Effector CD8-positive, alpha-beta T cell (primary cell): Measurements from ENCODE around the gene ZNF770.
"Not testable (repeated sequence)": the region's sequence is repeated elsewhere in the genome, so short reads cannot be mapped to it uniquely, and the experiment has no call there.

Experiments used
- DNase-seq: peaks from one replicate; lab custom pipeline; 2025; lab: John Stamatoyannopoulos, UW

ZNF770 gene

DNA sequence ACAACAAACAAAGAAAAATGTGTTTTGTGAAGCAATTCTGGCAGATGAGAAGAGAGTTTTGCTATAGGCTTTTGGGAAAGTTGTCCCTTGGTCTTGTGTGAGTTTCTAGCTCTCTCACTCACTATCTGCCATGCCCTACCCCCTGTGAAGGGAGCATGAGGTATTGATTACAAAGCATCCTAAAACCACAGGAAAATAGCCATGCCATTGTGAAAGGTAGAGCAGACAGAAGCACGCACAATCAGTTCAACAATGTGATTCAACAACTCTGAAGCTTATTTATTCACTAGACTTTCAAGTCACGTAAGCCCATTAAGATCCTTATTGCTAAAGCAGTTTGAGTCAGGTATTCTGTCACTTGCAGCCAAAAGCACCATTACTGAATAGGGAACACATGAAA lies 12.0 kb downstream of the ZNF770 start:
- DNase-seq, result no peak

DNA sequence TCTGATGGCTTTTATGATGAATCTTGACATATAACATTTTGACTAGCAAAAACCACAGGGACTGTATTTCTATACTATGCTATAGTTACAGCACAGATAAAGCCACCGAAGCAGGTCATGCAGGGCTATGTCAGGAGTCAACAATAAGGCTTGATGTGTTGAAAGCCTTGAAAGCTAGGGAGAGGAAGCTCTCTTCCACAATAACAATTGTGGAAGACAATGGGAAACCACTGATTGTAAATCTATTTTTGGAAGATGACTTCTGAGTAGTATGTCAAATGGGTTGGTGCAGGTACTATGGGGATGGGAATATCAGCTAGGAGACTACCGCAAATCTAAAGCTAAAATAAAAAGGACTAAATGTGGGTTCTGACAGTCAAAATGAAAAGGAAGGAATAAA lies 14.6 kb downstream of the ZNF770 start:
- DNase-seq, result no peak

DNA sequence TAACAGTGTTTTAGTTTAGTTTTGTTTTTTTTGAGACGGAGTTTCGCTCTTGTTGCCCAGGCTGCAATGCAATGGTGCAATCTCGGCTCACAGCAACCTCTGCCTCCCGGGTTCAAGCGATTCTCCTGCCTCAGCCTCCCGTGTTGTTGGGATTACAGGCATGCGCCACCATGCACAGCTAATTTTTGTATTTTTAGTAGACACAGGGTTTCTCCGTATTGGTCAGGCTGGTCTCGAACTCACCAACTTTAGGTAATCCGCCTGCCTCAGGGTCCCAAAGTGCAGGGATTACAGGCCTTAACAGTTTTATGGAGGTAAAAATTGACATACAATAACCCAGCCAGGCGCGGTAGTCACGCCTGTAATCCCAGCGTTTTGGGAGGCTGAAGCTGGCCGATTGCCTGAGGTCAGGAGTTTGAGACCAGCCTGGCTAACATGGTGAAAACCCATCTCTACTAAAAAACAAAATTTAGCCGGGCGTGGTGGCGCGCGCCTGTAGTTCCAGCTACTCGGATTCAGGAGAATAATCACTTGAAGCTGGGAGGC lies 17.9 kb downstream of the ZNF770 start:
- not testable (repeated sequence) for DNase-seq

- peak; percentile 90 for DNase-seq
These were observed 18.6 kb downstream of the ZNF770 start, which contains the start of gene AQR for GRCh38 chr15:34969340-34970097. TSS of gene AQR (minus strand) at chr15:34969742. CDS start at chr15:34969613, 129 bp downstream.

- DNase-seq, result no peak
These were observed 23.8 kb downstream of the ZNF770 start for GRCh38 chr15:34964277-34964676.

DNA sequence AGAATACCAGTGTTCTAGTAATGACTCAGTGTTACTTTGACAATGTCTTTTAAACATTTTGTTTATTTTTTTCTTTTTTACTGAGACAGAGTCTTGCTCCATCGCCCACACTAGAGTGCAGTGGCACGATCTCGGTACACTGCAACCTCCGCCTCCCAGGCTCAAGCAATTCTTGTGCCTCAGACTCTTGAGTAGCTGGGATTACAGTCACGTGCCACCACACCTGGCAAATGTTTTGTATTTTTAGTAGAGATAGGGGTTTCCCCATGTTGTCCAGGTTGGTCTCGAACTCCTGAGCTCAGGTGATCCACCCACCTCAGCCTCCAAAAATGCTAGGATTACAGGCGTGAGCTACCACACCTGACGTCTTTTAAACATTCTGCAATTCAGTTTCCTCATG lies 34.2 kb downstream of the ZNF770 start:
- DNase-seq, result no peak

DNA sequence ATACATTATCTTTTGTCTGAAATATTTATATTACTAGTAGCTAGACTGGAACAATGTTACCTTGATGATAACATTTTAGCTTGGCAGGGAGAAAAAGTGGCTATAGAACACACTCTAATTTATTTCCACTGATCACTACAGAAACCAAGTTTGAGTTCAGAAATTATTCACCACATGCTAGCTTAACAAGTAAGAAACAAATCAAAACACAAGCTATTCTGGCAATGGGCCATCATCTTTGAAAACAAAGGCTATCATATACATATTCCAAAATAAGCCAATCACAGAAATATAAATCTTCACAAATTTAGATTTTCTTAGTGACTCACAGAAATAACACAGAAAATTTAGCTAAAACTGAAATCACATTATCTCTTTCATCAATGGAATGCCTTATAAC lies 35.6 kb downstream of the ZNF770 start:
- DNase-seq, result no peak

- no peak for DNase-seq
These were observed 36.1 kb downstream of the ZNF770 start for GRCh38 chr15:34951993-34952392.

- DNase-seq, result no peak
These were observed 43.2 kb downstream of the ZNF770 start for GRCh38 chr15:34944936-34945335.

- no peak for DNase-seq
These were observed 44.4 kb downstream of the ZNF770 start for GRCh38 chr15:34943711-34944110.

GRCh38 chr15:34943264-34943663 lies 44.8 kb downstream of the ZNF770 start:
- not testable (repeated sequence) for DNase-seq

- no peak for DNase-seq
These were observed 45.7 kb downstream of the ZNF770 start for GRCh38 chr15:34942363-34942762.

- DNase-seq, result no peak
These were observed 46.3 kb downstream of the ZNF770 start for GRCh38 chr15:34941831-34942230.

- DNase-seq, result no peak
These were observed 46.8 kb downstream of the ZNF770 start for GRCh38 chr15:34941185-34941698.

DNA sequence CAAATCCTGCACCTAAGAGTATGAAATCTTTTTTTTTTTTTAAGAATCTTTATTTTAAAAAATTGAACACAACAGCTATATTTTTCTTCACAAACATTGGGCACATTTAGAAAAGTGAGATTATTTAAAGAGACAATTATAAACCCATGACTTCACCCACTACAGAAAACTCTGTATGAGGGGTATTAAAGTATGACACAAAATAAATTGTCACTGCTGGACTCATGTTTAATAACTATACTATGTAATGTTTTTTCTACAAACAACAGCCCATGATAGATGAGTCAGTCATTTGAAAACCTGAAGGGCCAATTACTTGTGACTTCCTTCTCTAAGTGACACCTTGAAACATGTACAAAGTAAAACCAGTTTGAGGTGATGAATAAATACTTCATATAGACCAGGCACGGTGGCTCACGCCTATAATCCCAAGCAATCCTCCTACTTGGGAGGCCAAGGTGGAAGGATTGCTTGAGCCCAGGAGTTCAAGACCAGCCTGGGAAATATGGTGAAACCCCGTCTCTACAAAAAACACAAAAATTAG lies 54.6 kb downstream of the ZNF770 start:
- DNase-seq, result no peak

GRCh38 chr15:34928349-34928748 lies 59.7 kb downstream of the ZNF770 start:
- not testable (repeated sequence) for DNase-seq
